GM18526 (cell line): ENCODE results near the gene RABL3.

Source experiments
- POLR2A ChIP-seq: IDR thresholded peaks from 3 replicates; pipeline ENCODE4 v1.6.1; 2011; ENCODE audit not compliant: insufficient read length; ENCODE audit errors: extremely low read depth

RABL3 gene

DNA sequence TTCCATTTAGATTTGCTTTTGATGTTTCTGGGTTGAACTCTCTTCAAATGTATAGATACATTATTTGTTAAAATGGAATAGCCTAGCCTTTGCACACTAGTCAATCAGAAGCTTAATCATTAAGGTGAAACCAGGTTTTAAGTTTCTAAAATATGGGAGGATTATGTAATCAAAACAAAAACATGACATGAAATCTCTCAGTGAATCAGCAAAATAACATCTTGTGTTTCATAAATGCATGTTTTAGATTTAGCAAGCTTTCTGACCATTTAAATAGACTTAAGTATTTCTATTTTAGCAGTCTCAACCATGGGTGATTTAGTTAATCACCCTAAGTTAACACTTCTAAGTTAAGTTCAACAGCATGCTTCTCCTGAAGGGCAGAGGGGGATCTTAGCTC, 11.5 kb upstream of the RABL3 start:
- no peak for TF ChIP-seq POLR2A

DNA sequence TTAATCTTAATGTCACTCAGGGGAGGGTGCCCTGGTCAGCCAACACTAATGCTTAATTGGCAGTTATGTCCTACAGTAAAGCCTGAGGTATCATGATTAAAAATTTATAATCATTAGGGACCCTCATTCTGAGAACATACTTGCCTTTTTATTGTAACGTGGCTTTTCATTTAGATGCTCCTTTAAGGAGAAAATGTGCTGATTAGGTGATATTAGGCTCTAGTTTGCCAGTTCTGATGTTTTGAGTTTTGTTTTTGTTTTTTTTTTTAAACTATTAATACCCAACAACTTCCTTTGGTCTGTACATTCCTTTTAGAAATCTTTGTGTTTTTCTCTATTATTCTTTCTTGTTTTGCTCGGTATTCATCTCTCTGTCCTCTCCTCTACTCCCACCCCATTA, 10.5 kb upstream of the RABL3 start:
- no peak for TF ChIP-seq POLR2A

DNA sequence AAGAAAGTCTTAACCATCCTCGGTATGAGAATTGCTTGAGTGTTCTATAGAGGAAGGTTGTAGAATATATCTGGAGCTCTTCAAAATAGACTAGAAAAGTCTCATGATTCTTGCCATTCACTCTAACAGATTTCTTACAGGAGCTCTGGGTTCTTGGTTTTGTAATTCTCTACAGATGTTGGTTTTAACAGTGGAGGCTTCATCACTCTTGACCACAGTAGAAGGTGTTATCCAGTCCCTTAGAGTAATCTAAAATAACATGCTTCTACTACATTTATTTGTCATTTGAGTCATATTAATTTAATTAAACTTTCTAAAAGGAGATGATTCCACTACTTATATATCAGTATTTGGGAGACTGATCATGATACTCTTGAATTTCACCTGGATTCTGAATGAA, 9.9 kb upstream of the RABL3 start:
- TF ChIP-seq POLR2A, result no peak

DNA sequence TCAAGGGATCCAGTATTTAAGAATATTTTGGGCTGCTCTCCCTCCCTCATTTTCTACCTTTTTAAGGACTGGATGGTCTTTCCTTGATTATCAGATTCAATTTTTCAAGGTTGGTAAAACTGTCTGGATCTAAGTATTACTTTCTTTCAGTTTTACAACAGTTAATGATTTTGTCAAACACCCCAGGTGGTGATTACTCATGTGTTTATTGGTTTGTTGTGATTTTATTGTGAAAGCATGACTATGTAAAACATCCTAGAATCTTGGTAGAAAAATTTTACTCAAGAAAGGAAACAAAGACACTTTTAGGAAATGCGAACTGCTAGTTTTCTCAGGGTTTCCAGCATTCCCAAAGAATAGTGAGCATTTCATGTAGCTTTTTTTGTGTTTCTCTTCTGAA, 7.5 kb upstream of the RABL3 start:
- TF ChIP-seq POLR2A, result no peak

DNA sequence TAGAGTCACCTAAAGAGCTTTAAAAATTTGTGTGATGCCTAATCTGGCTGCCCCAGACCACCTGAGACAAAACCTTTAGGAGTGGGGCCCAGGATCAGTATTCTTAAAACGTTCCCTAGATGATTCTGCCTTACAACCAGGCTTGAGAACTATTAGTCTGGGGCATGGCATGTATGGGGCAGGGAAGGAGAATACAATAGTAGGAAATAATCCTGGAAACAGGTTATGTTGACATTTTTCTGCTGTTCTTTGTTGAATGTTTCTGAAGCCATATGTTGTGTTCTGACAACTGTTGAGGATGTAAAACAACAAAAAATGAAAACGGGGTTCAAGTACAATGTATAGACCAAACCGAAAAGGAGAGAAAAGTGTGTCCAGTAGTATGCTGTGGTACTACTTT, 3.1 kb upstream of the RABL3 start:
- TF ChIP-seq POLR2A, result no peak

DNA sequence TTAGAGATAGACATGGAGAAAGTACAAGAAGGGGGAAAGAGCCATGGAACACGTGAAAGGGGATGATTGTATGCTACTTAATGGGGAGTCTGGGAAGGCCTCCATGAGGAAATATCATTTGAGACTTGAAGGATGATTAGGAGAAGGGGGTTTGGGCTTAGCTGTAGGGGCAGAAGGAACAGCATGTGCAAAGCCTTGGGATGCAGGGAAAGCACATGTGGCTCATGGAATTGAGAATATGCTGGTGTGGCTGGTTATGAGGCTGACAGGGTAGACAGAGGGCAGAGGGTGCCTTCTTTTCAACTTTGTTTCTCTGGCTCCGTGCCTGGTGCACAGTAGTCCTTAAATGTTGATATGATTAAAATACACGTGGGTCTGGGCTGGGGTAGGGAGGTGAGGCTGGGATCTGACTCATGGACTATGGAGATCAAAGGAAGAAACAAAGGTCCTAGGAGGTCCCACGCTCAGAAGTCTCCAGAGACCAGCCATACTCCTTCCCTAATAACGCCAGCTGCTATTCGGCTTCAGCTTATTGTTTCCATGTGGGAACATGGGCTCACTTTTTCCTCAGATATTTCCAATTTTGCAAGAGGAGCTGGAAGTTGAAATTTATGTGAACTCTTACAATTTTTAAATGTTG, 1.4 kb upstream of the RABL3 start:
- no peak for TF ChIP-seq POLR2A

DNA sequence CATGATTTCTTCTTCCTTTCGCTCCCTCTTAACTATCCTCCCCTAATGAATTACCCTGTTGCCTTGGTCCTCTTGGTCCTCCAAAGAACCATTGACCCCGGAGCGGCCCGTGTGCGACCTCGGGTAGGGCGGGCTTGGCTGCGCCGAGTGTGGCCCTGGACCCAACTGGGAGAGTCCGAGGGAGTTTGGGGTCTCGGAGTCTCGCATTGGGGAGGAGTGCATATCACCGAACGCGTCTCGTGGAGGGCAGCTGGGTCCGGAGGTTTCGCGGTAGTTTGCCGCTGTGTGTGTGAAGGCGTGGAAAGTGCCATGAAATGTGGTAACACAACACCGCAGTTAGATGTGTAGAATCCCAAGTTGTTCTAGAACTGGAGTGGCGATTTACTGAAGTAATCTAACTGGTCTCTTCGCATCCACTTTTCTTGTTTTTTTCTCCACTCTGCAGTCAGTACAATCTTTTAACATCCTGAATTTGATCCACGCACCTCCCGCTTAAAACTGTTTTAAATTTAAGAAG, 591 bp upstream of the RABL3 start:
- no peak for TF ChIP-seq POLR2A

DNA sequence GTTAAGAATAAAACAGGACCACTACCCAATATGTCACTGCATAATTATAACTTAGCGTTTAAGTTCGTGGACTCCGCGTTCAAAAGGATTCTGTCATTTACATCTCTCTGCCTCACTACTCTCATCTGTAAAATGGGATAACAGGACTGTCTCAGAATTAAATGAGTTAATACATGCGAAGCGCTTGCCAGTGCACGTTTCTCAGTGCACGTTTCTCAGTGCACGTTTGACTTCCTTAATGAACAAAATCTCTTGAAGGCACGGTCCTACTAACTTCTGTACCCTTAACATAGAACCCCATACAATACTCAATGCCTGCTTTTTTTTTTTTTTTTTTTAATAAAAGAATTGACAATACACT, 499 bp downstream of the RABL3 start:
- no peak for TF ChIP-seq POLR2A

DNA sequence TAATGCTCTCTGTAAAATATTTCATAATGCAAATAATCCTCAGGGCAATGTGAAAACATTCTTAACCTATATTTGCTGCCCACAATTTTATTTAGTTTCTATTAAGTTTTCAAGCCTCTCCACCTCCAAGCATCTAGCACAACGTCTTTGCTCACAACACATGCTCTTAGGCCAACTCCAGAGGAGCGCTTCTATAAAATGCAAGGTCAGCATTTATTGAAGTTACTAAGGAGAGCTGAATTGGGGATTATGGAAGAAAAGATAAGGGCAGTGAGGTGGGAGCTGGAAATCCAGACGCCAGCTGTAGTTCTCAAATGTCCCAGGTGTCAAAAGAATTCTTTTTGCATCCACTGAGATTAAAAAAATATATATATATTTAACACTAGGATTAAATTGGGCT, 996 bp downstream of the RABL3 start:
- no peak for TF ChIP-seq POLR2A

DNA sequence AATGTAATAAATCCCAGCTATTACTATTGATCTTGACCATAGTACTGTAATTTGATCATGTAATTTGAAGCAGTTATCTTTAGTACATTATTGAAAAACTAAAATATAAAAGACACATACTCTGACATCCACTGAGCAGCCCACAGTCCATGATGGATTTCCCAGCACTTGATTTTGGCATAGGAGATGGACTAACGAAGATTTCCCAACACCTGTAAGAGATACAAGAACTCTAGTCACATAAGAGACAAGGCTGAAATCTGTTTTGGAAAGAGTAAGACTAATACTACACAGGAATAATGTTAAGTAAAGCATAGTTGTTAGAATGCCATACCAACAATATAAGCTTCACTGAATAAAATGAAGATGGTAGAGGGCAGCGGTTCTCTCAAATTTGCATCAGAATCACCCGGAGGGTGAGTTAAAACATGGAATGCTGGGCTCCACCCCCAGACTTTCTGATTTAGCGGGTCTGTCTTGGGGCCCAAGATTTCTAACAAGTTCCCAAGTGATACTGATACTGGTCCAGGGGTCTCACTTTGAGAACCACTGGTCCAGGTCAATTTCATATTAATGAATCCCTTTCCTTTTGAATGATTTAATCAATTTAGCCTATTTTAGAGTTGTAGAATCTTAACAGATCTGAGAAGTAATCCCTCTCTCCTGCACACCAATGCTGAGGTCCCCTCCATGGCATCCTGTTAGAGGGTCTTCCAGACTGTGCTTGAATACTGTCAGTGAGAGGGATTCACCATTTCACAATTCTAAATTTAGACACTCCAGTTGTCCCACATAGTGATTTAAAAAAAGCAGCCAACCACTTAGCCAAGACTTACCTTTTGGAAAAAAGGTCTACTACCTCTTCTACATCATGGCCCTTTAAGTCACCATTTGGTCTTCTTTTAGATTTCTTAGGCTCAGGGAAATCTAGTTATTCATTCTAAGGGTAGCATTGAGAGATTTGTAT, 11.5 kb downstream of the RABL3 start:
- TF ChIP-seq POLR2A, result no peak

DNA sequence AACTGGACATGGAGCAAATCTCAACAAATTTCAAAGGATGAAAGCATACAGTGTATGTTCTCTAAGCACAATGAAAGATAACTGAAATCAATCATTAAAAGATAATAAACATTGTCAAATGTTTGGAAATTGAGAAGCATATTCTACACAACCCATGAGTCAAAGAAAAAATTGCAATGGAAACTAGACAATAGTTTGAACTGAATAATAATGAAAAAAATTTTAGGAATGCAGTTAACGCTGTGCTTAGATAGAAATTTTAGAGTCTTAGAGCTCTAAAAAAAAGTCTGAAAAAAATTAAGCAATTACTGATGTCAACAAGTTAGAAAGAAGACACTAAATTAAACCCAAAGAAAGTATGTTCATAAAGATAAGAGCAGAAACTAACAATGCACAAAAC, 15.5 kb downstream of the RABL3 start:
- TF ChIP-seq POLR2A, result no peak

DNA sequence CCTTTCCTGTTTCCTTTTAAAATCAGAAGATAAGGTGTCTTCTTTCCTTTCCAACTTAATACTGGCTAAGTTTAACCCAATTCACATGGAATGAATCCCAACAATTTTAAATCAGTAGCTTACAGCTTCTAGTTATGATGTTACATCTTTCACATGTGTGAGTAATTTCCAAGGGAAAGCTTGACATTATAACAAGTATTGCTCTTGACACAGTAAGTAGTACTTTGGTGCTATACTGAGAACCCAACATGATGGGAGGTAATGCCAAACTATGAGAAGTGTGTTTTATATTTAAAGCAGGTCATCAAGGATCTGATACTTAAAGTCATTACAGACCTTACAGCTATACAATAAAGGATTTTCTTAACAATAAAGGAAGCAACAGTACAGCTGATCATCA, 29.1 kb downstream of the RABL3 start:
- no peak for TF ChIP-seq POLR2A

DNA sequence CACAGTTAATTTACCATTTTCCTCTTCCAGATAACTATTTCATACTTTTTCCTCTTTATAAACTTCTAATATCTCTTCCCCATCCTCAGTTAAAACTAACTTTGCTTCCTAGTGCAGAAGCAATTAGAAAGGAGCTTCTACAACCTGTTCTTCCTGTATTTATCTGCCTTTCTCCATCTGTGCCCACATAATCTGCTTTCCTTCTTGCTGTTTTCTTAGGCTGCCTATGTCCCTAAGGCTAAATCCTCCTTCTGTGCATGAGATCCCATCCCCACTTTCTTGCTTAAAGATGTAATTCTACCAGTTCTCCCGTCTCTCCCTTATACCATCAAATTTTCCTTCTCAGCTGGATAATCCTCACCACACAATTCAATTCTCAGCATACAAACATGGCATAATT, 31.9 kb downstream of the RABL3 start:
- TF ChIP-seq POLR2A, result no peak

DNA sequence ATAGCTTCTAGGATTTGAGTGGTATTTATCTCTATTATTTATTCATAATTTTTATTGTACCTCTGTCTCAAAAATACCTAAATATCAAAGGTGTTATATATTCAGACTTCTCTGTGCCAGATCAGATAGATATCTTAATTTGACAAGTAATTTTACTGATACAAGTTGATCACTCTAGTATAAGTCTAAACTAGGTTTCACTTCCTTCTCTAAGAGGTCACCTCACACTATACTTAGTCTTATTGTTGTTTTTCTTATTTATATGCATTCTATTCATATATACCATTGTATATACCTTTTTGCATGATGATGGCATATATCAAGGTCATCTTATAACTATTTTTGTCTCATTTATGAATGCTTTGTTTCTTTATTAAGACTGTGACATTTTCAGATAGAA, 33.9 kb downstream of the RABL3 start:
- TF ChIP-seq POLR2A, result no peak

DNA sequence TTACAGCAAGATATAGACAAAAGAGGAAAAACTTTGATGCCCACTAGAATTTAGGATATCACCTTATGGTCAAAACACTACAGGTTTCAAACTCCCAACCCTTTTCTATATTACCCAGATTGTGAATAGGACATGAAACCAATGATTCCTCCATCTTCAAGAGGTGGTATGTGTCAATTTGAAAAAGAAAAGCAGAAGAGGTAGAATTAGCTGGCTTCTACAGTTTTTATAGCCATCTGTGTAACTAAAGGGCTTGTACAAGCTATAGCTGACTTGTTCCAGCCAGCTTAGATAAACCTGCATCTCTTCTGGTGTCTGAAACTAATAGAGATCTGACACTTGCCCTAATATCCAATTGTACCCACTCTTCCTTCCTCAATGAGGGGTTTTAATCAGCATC, 35.4 kb downstream of the RABL3 start:
- no peak for TF ChIP-seq POLR2A

DNA sequence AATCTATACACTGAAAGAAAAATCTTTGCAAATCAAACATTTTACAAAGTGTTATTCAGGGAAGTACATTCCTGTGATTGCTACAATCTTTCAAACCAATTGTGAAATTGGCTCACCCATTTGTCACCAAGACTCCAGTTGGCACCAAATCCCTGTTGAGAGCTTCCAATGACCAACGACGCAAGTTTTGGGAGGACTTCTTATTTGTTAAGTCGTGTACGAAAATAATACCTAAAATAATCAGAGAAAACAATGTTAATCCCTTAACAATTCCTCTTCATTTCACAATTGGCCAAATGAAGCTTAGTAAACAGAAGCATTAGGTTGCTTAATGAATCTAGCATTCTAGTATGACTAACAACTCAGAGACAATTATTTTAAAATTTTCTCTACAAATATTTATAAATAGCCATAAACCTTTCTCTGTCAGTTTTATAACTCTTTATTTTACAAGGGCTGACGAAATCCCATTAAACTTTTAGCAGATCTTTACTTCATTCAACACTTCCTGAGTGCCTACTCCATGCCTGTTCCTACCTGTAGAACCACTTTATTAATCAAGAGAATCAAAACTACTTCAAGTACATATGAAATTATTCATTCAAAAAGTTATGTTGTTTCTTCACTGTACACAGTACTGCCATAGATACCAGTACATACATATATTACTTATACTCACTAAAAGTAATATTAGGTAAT, 36.3 kb downstream of the RABL3 start:
- TF ChIP-seq POLR2A, result no peak

DNA sequence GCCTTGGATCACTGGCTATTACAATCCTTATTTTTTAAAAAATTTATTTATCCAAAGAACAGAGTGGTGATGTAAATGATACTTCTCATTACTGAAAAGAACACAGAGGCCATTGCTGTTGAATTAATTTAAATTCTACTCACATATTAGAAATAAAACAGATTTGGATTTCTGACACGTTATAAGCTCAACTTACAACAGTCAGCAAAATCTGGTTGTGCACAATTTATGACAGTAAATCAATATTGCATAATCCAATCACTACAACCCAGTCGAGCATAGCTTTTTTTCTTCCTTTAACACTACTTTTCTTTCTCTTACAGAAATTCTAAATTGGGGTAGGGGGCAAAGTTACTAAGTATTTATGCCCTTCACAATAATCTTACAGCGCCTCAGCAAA, 43.0 kb downstream of the RABL3 start:
- no peak for TF ChIP-seq POLR2A
